ENCODE measurements around the gene GBF1. TPM values are rescaled to one million over a fixed set of nuclear protein-coding genes. Genes with fewer than 3 reads are reported as not detected.

The GBF1 gene
- 13.7 TPM for polyA plus RNA-seq (2013)

- POLR2A ChIA-PET: no interaction called here
These were observed at the start of gene GBF1 for GRCh38 chr10:102245082-102245931. Gene GBF1 (plus strand): TSS chr10:102245532. CDS start chr10:102258939, 13,407 bp downstream.

DNA sequence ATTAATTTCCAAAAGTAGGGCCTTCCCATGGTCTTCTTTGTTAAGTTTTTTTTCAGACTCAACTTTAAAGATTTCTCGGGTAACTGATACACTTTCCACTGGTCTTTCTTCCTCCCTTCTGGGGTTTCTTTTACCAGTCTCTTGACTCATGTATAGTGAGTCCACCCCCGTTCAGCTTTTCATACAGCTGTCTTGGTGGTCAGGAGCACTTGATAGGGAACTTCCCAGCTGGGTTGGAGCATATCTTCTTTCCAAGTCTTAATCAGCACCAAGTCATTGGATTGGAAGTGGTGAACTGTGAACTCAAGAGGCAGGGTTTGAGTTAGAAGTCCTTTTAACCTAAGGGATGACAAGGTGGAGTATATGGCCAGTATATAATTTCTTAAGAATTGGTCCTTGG lies 48.4 kb upstream of the GBF1 start:
- Histone ChIP-seq H3K9me3 (ENCODE audit: control extremely low read depth in 1 of 5, control insufficient read depth in 4 of 5, insufficient read depth in 2 of 5, low read depth in 1 of 5, low read length in 4 of 5) (peaks cover 0 to 8% (median 5%) of the 10 kb centered on the region in 5 experiments), H3K27me3 (replicated peaks in 2 of 5; ENCODE audit: control insufficient read depth in 4 of 5, insufficient read depth in 5 of 5, low read length in 4 of 5) (peaks cover 0 to 4% (median 0%) of the 10 kb centered on the region in 5 experiments), H3K4me3 (ENCODE audit: control insufficient read depth in 1 of 7, extremely low read depth in 1 of 7, insufficient read depth in 4 of 7, low read depth in 2 of 7, low read length in 6 of 7) (no peak overlapping the region), H3K4me1 (ENCODE audit: control extremely low read depth in 1 of 4, control insufficient read depth in 4 of 4, insufficient read depth in 4 of 4, low read length in 3 of 4) (no peaks in the 10 kb centered on the region), H3K36me3 (ENCODE audit: control insufficient read depth in 4 of 4, insufficient read depth in 4 of 4, low read length in 3 of 4) (no peaks in the 10 kb centered on the region), H3K27ac (ENCODE audit: insufficient read depth in 1 of 2, low read depth in 1 of 2, low read length in 2 of 2, poor library complexity in 1 of 2, severe bottlenecking in 2 of 2) (no peak overlapping the region)
- POLR2A ChIA-PET: no interaction called here
- no peak for DNase-seq
- 50% methylated on average over 1 of the region's 2 CpGs for WGBS (ENCODE audit: insufficient coverage)
- CTCF ChIA-PET: no interaction called here

More at GRCh38 chr10:102245082-102245931, at the start of gene GBF1:
- H3K9me3 ChIP-seq (ENCODE audit: control extremely low read depth in 1 of 5, control insufficient read depth in 4 of 5, insufficient read depth in 2 of 5, low read depth in 1 of 5, low read length in 4 of 5): no peaks in the 10 kb centered on the region
- H3K4me3 ChIP-seq (ENCODE audit: control insufficient read depth in 1 of 7, extremely low read depth in 1 of 7, insufficient read depth in 4 of 7, low read depth in 2 of 7, low read length in 6 of 7): peak within 1 kb of the TSS; percentile 90 to 100 (median 95)
- DNase-seq: peak; percentile 99 to 100 (median 99)
- peak within 1 kb of the TSS; percentile 89 to 97 for H3K27ac ChIP-seq (ENCODE audit: insufficient read depth in 1 of 2, low read depth in 1 of 2, low read length in 2 of 2, poor library complexity in 1 of 2, severe bottlenecking in 2 of 2)
- WGBS (ENCODE audit: insufficient coverage): under 1% methylated on average over 40 of the region's 47 CpGs
- H3K36me3 ChIP-seq (ENCODE audit: control insufficient read depth in 4 of 4, insufficient read depth in 4 of 4, low read length in 3 of 4): no peaks in the 10 kb centered on the region
- CTCF ChIA-PET: interaction anchor here (0.6 to 2.8 kb wide), 11 partner anchors 9 to 153 kb away, joined by 3 to 14 read pairs (median 3); no protein-coding TSS in a partner anchor
- peaks cover 0 to 27% (median 10%) of the 10 kb centered on the region in 5 experiments for H3K27me3 ChIP-seq (replicated peaks in 2 of 5; ENCODE audit: control insufficient read depth in 4 of 5, insufficient read depth in 5 of 5, low read length in 4 of 5)
- H3K4me1 ChIP-seq (ENCODE audit: control extremely low read depth in 1 of 4, control insufficient read depth in 4 of 4, insufficient read depth in 4 of 4, low read length in 3 of 4): peaks cover 16 to 48% (median 44%) of the 10 kb centered on the region in 4 experiments

DNA sequence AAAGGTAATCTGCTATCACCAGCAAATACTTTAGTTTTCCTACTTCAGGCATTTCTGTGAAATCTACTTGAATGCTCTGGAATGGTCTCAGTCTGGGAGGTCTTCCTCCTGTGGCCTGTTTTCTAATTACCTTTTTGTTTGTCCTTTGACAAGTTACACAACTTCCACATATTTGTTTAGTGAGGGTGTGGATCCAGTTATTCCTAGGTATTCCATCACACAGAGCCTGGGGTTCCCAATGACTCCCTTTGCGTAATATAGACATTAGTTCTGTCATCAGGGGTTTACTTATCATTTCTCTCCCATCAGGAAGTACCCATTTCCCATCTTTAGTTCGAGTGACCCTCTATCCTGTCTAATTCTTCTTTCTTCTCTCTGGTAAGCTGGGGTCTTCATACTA lies 47.3 kb upstream of the GBF1 start:
- Histone ChIP-seq H3K27ac (ENCODE audit: insufficient read depth in 1 of 2, low read depth in 1 of 2, low read length in 2 of 2, poor library complexity in 1 of 2, severe bottlenecking in 2 of 2) (no peak overlapping the region), H3K36me3 (ENCODE audit: control insufficient read depth in 4 of 4, insufficient read depth in 4 of 4, low read length in 3 of 4) (no peaks in the 10 kb centered on the region), H3K9me3 (ENCODE audit: control extremely low read depth in 1 of 5, control insufficient read depth in 4 of 5, insufficient read depth in 2 of 5, low read depth in 1 of 5, low read length in 4 of 5) (no peaks in the 10 kb centered on the region), H3K27me3 (replicated peaks in 2 of 5; ENCODE audit: control insufficient read depth in 4 of 5, insufficient read depth in 5 of 5, low read length in 4 of 5) (peaks cover 0 to 4% (median 0%) of the 10 kb centered on the region in 5 experiments), H3K4me3 (ENCODE audit: control insufficient read depth in 1 of 7, extremely low read depth in 1 of 7, insufficient read depth in 4 of 7, low read depth in 2 of 7, low read length in 6 of 7) (no peak overlapping the region), H3K4me1 (ENCODE audit: control extremely low read depth in 1 of 4, control insufficient read depth in 4 of 4, insufficient read depth in 4 of 4, low read length in 3 of 4) (no peaks in the 10 kb centered on the region)
- ChIA-PET POLR2A (no interaction called here), CTCF (interaction anchor here (1.0 to 1.5 kb wide), 3 partner anchors 15 to 153 kb away, joined by 3 read pairs; no protein-coding TSS in a partner anchor)
- DNase-seq: no peak
- 50% methylated on average over 1 of the region's 2 CpGs for WGBS (ENCODE audit: insufficient coverage)

- Histone ChIP-seq H3K27ac (ENCODE audit: insufficient read depth in 1 of 2, low read depth in 1 of 2, low read length in 2 of 2, poor library complexity in 1 of 2, severe bottlenecking in 2 of 2) (no peak overlapping the region), H3K27me3 (replicated peaks in 2 of 5; ENCODE audit: control insufficient read depth in 4 of 5, insufficient read depth in 5 of 5, low read length in 4 of 5) (no peaks in the 10 kb centered on the region), H3K9me3 (ENCODE audit: control extremely low read depth in 1 of 5, control insufficient read depth in 4 of 5, insufficient read depth in 2 of 5, low read depth in 1 of 5, low read length in 4 of 5) (peaks cover 0 to 7% (median 4%) of the 10 kb centered on the region in 5 experiments), H3K36me3 (ENCODE audit: control insufficient read depth in 4 of 4, insufficient read depth in 4 of 4, low read length in 3 of 4) (no peaks in the 10 kb centered on the region), H3K4me1 (ENCODE audit: control extremely low read depth in 1 of 4, control insufficient read depth in 4 of 4, insufficient read depth in 4 of 4, low read length in 3 of 4) (no peaks in the 10 kb centered on the region), H3K4me3 (ENCODE audit: control insufficient read depth in 1 of 7, extremely low read depth in 1 of 7, insufficient read depth in 4 of 7, low read depth in 2 of 7, low read length in 6 of 7) (no peak overlapping the region)
- CTCF ChIA-PET: interaction anchor here (0.8 kb wide), 1 partner anchor 9 kb away, joined by 3 read pairs; no protein-coding TSS in a partner anchor
- DNase-seq: no peak
- WGBS (ENCODE audit: insufficient coverage): 94% methylated on average over 22 of the region's 34 CpGs
- POLR2A ChIA-PET: no interaction called here
These were observed 44.3 kb upstream of the GBF1 start for GRCh38 chr10:102200751-102201640.

- WGBS (ENCODE audit: insufficient coverage): 83% methylated on average over 1 of the region's 1 CpG
- H3K27me3 ChIP-seq (replicated peaks in 2 of 5; ENCODE audit: control insufficient read depth in 4 of 5, insufficient read depth in 5 of 5, low read length in 4 of 5): no peaks in the 10 kb centered on the region
- H3K4me3 ChIP-seq (ENCODE audit: control insufficient read depth in 1 of 7, extremely low read depth in 1 of 7, insufficient read depth in 4 of 7, low read depth in 2 of 7, low read length in 6 of 7): no peak overlapping the region
- H3K4me1 ChIP-seq (ENCODE audit: control extremely low read depth in 1 of 4, control insufficient read depth in 4 of 4, insufficient read depth in 4 of 4, low read length in 3 of 4): no peaks in the 10 kb centered on the region
- no peaks in the 10 kb centered on the region for H3K36me3 ChIP-seq (ENCODE audit: control insufficient read depth in 4 of 4, insufficient read depth in 4 of 4, low read length in 3 of 4)
- no peak for DNase-seq
- ChIA-PET POLR2A (no interaction called here), CTCF (interaction anchor here (0.8 kb wide), 1 partner anchor 861 kb away, joined by 3 read pairs; no protein-coding TSS in a partner anchor)
- H3K27ac ChIP-seq (ENCODE audit: insufficient read depth in 1 of 2, low read depth in 1 of 2, low read length in 2 of 2, poor library complexity in 1 of 2, severe bottlenecking in 2 of 2): no peak overlapping the region
- peaks cover 0 to 7% (median 4%) of the 10 kb centered on the region in 5 experiments for H3K9me3 ChIP-seq (ENCODE audit: control extremely low read depth in 1 of 5, control insufficient read depth in 4 of 5, insufficient read depth in 2 of 5, low read depth in 1 of 5, low read length in 4 of 5)
These were observed 42.9 kb upstream of the GBF1 start for GRCh38 chr10:102202386-102202785.

DNA sequence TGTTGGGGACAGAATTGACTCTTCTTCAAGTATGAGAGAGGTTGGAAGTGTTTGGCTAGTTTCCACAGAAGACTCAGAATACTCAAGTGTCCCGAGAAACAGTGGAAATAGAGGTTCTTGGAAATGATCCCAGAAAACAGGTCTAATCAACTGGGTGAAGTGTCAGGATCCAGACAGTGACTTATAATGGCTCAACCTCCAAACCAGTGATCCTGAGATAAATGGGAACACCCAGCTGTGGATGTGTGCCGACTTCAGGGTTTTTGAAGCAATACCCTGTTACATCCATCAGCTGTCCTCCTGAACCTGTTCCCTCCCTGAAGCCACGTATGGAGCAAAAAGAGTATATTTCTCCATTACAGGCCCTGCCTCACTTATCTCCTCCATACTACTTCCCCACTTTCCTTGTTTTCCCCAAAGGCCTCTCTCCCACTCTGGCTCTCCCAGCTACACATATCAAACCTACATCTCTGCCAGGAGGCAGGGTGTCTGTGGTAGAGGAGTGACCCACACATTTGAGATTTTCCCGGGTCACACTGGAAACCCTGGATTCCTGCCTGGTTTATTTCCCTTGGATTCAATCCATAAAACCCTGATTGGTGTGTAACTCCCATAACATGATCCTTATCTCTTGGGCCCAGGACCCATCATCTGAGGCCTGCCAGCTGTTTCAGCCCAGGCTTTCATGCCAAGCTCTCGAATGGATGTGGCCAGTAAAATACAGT lies 36.9 kb upstream of the GBF1 start:
- ChIA-PET POLR2A (no interaction called here), CTCF (interaction anchor here (0.6 to 1.2 kb wide), 2 partner anchors 9 to 18 kb away, joined by 4 read pairs; partner anchors contain the start of gene ELOVL3)
- 95% methylated on average over 3 of the region's 5 CpGs for WGBS (ENCODE audit: insufficient coverage)

More for the DNA sequence above, 36.9 kb upstream of the GBF1 start:
- peaks cover 0 to 7% (median 4%) of the 10 kb centered on the region in 5 experiments for H3K9me3 ChIP-seq (ENCODE audit: control extremely low read depth in 1 of 5, control insufficient read depth in 4 of 5, insufficient read depth in 2 of 5, low read depth in 1 of 5, low read length in 4 of 5)
- H3K36me3 ChIP-seq (ENCODE audit: control insufficient read depth in 4 of 4, insufficient read depth in 4 of 4, low read length in 3 of 4): no peaks in the 10 kb centered on the region
- H3K27me3 ChIP-seq (replicated peaks in 2 of 5; ENCODE audit: control insufficient read depth in 4 of 5, insufficient read depth in 5 of 5, low read length in 4 of 5): no peaks in the 10 kb centered on the region
- no peak for DNase-seq
- no peak overlapping the region for H3K4me3 ChIP-seq (ENCODE audit: control insufficient read depth in 1 of 7, extremely low read depth in 1 of 7, insufficient read depth in 4 of 7, low read depth in 2 of 7, low read length in 6 of 7)
- no peak overlapping the region for H3K27ac ChIP-seq (ENCODE audit: insufficient read depth in 1 of 2, low read depth in 1 of 2, low read length in 2 of 2, poor library complexity in 1 of 2, severe bottlenecking in 2 of 2)
- no peaks in the 10 kb centered on the region for H3K4me1 ChIP-seq (ENCODE audit: control extremely low read depth in 1 of 4, control insufficient read depth in 4 of 4, insufficient read depth in 4 of 4, low read length in 3 of 4)
